Loucy (cell line): ENCODE measurements around the gene HRH1.

Source experiments
- H2AFZ ChIP-seq: fragments of 200-600 bp; sonication (generic); 2 replicates; pipeline ENCODE4 v1.6.0; 2016; ENCODE audit warnings: antibody characterized with exemption, mild to moderate bottlenecking, low read length, moderate library complexity
- H3F3A ChIP-seq: fragments of 200-600 bp; 2 replicates; pipeline ENCODE4 v1.6.0; 2016; ENCODE audit warnings: antibody characterized with exemption, low read depth, mild to moderate bottlenecking
- H3K27me3 ChIP-seq: fragments of 200-600 bp; sonication (generic); 2 replicates; pipeline ENCODE4 v1.6.1; 2014; ENCODE audit warnings: low read length, mild to moderate bottlenecking; ENCODE audit not compliant: insufficient read depth, poor library complexity, severe bottlenecking
- H3K36me3 ChIP-seq: fragments of 200-600 bp; sonication (generic); 2 replicates; pipeline ENCODE4 v1.6.1; 2016; ENCODE audit warnings: low read length; ENCODE audit not compliant: insufficient read depth
- H3K4me1 ChIP-seq: fragments of 200-600 bp; sonication (generic); 2 replicates; pipeline ENCODE4 v1.5.1; 2014; ENCODE audit warnings: low read length, mild to moderate bottlenecking; ENCODE audit not compliant: insufficient read depth, poor library complexity, severe bottlenecking
- H3K4me2 ChIP-seq: fragments of 200-600 bp; sonication (generic); 2 replicates; pipeline ENCODE4 v1.6.0; 2014; ENCODE audit warnings: antibody characterized with exemption, low read length, low read depth, mild to moderate bottlenecking; ENCODE audit not compliant: poor library complexity, severe bottlenecking
- H3K4me3 ChIP-seq: fragments of 200-600 bp; sonication (generic); 2 replicates; pipeline ENCODE4 v1.5.1; 2014; ENCODE audit warnings: low read length, mild to moderate bottlenecking, mixed read lengths; ENCODE audit not compliant: poor library complexity, severe bottlenecking
- H3K79me2 ChIP-seq: fragments of 200-600 bp; sonication (generic); 2 replicates; pipeline ENCODE4 v1.6.1; 2014; ENCODE audit warnings: low read length; ENCODE audit not compliant: insufficient read depth
- H3K9ac ChIP-seq: fragments of 200-600 bp; sonication (generic); 2 replicates; pipeline ENCODE4 v1.6.0; 2014; ENCODE audit warnings: mild to moderate bottlenecking, low read depth, low read length, moderate library complexity; ENCODE audit not compliant: poor library complexity, severe bottlenecking
- H3K9me2 ChIP-seq: fragments of 200-600 bp; sonication (generic); replicated peaks from 2 replicates; pipeline ENCODE4 v1.6.1; 2016; ENCODE audit warnings: low read depth, low read length, mixed read lengths
- H3K9me3 ChIP-seq: fragments of 200-600 bp; sonication (generic); 2 replicates; pipeline ENCODE4 v1.6.1; 2014; ENCODE audit warnings: mild to moderate bottlenecking, antibody characterized with exemption, low read length, low read depth; ENCODE audit not compliant: insufficient read depth
- H4K20me1 ChIP-seq: fragments of 200-600 bp; sonication (generic); 2 replicates; pipeline ENCODE4 v1.6.0; 2014; ENCODE audit warnings: antibody characterized with exemption, low read length, mild to moderate bottlenecking; ENCODE audit not compliant: insufficient read depth, poor library complexity, severe bottlenecking
- EZH2phosphoT487 ChIP-seq: fragments of 200-600 bp; IDR thresholded peaks from 2 replicates; pipeline ENCODE4 v1.6.1; 2018; ENCODE audit warnings: antibody characterized with exemption, mild to moderate bottlenecking, moderate library complexity, borderline replicate concordance
- TF ChIP-seq, protein P1 (sequence below): fragments of 200-600 bp; sonication (generic); conservative IDR thresholded peaks from 2 replicates; pipeline ENCODE4 v1.5.1; 2014; ENCODE audit warnings: mild to moderate bottlenecking, antibody characterized with exemption, low read length

The HRH1 gene

DNA sequence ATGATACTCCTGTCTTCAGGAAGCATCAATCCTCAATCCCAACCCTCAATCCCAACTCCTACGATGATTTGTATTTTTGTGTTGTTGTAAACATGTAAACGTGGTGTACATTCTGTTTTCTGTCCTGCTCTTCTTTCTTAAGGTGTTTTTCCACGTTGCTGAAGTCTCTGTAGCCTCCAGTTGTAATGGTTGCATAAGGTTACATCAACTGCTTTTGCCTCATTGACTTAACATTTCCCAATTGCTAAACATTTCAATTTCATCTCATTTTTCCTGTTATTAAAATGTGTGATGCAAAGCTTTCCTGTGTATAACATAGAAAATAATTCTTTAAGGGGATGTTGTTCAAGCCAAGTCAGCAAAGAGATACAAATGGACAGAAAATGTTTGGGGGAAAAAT lies 33.4 kb downstream of the HRH1 start:
- H3K4me2 ChIP-seq = no peak overlapping the region
- no peaks in the 10 kb centered on the region for H3F3A ChIP-seq

GRCh38 chr3:11188231-11188630 lies 33.9 kb downstream of the HRH1 start:
- H3K4me2 ChIP-seq = no peak overlapping the region
- H4K20me1 ChIP-seq = no peaks in the 10 kb centered on the region
- no peaks in the 10 kb centered on the region for H3K9me2 ChIP-seq
- H3K9me3 ChIP-seq = no peaks in the 10 kb centered on the region
- no peaks in the 10 kb centered on the region for H3K27me3 ChIP-seq
- no peaks in the 10 kb centered on the region for H3K36me3 ChIP-seq
- no peaks in the 10 kb centered on the region for H3F3A ChIP-seq
- no peak overlapping the region for H3K4me3 ChIP-seq
- H3K4me1 ChIP-seq = no peaks in the 10 kb centered on the region
- no peak overlapping the region for H2AFZ ChIP-seq
- no peaks in the 10 kb centered on the region for H3K79me2 ChIP-seq
- no peak for TF ChIP-seq EZH2phosphoT487
- TF ChIP-seq, protein P1, sequence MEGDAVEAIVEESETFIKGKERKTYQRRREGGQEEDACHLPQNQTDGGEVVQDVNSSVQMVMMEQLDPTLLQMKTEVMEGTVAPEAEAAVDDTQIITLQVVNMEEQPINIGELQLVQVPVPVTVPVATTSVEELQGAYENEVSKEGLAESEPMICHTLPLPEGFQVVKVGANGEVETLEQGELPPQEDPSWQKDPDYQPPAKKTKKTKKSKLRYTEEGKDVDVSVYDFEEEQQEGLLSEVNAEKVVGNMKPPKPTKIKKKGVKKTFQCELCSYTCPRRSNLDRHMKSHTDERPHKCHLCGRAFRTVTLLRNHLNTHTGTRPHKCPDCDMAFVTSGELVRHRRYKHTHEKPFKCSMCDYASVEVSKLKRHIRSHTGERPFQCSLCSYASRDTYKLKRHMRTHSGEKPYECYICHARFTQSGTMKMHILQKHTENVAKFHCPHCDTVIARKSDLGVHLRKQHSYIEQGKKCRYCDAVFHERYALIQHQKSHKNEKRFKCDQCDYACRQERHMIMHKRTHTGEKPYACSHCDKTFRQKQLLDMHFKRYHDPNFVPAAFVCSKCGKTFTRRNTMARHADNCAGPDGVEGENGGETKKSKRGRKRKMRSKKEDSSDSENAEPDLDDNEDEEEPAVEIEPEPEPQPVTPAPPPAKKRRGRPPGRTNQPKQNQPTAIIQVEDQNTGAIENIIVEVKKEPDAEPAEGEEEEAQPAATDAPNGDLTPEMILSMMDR = no peak
- H3K9ac ChIP-seq = no peak overlapping the region

More for the DNA sequence above, 33.4 kb downstream of the HRH1 start:
- TF ChIP-seq EZH2phosphoT487 = no peak
- TF ChIP-seq, protein P1 = no peak
- Histone ChIP-seq H3K9me2 (no peaks in the 10 kb centered on the region), H3K4me3 (no peak overlapping the region), H3K27me3 (no peaks in the 10 kb centered on the region), H3K4me1 (no peaks in the 10 kb centered on the region), H3K9me3 (no peaks in the 10 kb centered on the region), H4K20me1 (no peaks in the 10 kb centered on the region), H3K36me3 (no peaks in the 10 kb centered on the region), H2AFZ (no peak overlapping the region), H3K9ac (no peak overlapping the region), H3K79me2 (no peaks in the 10 kb centered on the region)

GRCh38 chr3:11195201-11195600 lies 40.9 kb downstream of the HRH1 start:
- Histone ChIP-seq H3F3A (no peaks in the 10 kb centered on the region), H3K9me2 (no peaks in the 10 kb centered on the region), H3K27me3 (no peaks in the 10 kb centered on the region), H3K36me3 (no peaks in the 10 kb centered on the region), H3K79me2 (no peaks in the 10 kb centered on the region), H3K9ac (no peak overlapping the region), H4K20me1 (no peaks in the 10 kb centered on the region), H3K4me1 (peaks cover 11% of the 10 kb centered on the region), H3K4me3 (no peak overlapping the region), H3K9me3 (no peaks in the 10 kb centered on the region), H2AFZ (no peak overlapping the region), H3K4me2 (no peak overlapping the region)
- TF ChIP-seq, protein P1 = no peak
- no peak for TF ChIP-seq EZH2phosphoT487
